ENCODE measurements around the gene INCA1. TPM values are rescaled to one million over a fixed set of nuclear protein-coding genes. Genes with fewer than 3 reads are reported as not detected.

INCA1 gene
- total RNA-seq, 1 donor from 2014 or later, result 0.13 TPM

DNA sequence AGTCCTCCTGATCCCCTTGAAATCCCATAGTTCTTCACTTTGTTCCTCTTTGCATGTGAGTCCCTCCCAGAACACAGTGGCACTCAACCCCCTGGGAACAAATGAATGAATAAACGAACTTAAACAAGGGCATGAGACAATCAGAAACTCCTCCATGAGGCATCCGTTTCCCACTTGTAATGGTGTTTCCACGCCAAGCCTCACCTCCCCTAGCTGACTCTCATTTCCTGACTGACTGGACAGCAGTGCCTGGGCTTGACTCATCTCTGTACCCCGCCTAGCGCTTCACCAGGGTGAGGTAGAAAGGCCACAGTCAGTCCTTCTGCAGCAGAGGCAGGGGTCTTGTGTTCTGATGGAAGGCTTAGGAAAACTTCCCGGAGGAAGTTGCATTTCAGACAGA is 14.6 kb upstream of the INCA1 start:
- peak; percentile 19 for DNase-seq (ENCODE audit: low read depth, low spot score)

DNA sequence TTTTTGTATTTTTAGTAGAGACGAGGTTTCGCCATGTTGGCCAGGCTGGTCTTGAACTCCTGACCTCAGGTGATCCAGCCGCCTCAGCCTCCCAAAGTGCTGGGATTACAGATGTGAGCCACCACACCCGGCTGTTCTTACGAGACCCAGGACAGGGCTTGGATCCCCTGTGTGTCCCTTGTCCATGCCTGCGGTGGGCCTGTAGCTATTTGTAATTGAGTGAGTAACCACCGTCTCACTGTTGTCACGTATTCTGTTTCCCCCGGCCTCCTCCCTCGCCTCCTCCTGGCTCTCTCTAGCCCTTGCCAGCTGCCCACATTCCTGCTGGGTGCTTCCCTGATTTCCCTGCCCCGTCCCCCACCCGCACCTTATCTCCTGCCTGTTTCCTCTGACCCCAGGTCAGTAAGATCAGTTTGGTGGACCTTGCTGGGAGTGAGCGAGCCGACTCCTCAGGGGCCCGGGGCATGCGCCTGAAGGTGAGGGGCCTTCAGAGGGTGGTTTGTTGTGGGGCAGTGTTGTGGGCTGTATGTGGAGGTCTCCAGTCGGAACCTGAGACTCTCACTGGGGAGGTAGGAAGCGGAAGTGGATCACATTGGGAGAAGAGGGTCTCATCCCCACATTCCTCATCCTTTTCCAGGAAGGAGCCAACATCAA is 6.0 kb upstream of the INCA1 start:
- DNase-seq (ENCODE audit: low read depth, low spot score), result no peak

DNA sequence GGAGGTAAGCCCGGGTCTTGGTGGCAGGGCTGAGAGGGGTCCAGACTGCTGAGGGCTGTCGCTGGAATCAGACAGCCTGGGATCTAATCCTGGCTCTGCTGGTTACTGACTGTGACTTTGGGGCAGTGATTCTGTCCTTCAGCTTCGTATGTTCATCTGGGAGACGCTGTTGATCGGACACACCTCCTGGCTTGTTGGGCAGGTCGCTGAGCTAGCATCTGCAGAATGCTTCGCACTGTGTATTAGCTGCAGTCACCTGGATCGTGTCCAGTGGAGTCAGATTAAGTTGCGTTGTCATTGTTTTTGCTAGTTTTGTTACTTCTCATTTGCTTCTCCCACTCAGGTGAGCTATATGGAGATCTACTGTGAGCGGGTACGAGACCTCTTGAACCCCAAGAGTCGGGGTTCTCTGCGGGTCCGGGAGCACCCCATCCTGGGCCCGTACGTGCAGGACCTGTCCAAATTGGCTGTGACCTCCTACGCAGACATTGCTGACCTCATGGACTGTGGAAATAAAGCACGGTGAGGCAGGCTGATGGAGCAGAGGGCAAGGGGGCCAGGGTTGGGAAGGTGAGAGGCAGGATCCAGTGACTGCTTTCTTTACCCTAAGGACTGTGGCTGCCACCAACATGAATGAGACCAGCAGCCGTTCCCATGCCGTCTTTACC is 4.9 kb upstream of the INCA1 start:
- DNase-seq (ENCODE audit: low read depth, low spot score), result no peak

DNA sequence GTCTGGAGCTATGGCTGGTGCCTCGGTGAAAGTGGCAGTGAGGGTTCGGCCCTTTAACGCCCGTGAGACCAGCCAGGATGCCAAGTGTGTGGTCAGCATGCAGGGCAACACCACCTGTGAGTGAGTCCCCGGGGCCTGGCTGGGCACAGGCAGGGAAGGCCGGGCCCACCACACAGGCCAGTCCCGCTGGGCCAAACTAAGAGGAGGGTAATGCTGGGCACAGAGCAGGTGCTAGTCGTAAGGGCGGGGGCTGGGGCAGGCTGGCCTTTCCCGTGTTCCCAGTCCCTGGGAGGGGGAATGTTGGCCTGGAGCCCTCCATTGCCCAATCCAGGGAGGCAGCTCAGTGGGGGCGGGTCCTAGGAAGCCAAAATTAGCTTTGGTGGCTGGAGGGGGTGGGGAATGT is 2.9 kb upstream of the INCA1 start:
- DNase-seq (ENCODE audit: low read depth, low spot score), result no peak

DNA sequence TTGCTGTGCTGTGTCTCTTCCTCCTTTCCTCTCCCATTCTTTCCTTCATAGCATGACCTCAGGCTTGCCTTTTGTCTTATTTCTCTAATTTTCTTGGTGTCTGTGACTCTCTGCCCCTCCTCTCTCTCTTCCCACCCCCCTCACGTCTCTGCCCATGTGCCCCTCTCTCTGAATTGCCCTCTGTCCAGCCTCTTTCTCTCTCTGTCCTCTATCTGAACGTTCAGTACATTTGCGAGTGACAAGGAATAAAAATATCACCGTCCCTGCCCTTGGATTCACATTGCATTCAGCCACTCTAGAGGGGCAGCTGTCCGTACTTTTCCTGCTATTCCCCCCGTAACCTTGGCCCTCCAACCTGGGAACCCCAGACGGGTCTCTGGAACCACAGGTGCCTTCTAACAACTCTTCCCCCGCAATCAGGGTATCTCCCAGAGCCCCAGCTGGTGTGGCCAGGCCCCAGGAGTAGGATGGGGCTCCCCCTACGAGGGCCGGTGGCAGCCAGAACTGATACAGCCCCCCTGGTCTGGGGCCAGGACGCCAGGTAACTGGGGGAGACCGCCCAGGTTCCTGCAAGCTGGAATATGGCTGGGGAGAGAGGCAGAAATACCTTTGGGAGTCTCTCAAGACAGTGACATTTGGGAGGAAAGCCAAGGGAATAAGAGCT is 2.2 kb upstream of the INCA1 start:
- DNase-seq (ENCODE audit: low read depth, low spot score), result no peak

DNA sequence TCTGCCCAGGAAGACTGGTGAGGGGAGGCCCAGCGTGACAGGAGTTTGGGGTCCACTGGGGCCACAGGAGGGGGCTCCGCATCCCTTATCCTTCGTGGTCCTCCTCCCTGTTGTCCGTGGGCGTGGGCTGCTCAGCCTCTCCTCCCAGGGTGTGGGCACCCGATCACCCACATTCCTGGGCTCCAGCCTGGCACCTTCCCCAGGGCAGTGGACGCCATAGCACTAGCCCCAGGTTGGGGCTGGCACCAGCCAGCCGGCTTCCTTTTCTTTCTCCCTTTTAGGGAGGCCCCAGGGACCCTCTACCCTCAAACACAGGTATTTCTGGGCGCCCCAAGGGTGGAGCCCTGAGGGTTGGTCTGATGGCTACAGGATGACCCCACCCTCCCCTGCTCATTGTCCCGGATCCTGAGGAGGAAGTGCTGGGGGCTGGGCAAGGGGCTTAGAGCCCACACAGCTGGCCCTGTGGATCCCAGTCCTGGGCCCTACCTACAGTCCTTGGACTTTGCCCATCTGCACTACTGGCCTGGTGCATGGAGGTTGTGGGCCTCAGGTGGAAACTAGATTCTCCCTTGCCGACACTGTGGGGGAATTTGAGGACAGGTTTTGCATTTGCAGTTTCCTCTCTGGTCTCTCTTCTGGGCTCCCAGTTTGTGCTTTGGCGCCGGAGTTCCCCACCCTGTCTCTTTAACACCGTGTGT is 1.6 kb upstream of the INCA1 start:
- no peak for DNase-seq (ENCODE audit: low read depth, low spot score)

DNA sequence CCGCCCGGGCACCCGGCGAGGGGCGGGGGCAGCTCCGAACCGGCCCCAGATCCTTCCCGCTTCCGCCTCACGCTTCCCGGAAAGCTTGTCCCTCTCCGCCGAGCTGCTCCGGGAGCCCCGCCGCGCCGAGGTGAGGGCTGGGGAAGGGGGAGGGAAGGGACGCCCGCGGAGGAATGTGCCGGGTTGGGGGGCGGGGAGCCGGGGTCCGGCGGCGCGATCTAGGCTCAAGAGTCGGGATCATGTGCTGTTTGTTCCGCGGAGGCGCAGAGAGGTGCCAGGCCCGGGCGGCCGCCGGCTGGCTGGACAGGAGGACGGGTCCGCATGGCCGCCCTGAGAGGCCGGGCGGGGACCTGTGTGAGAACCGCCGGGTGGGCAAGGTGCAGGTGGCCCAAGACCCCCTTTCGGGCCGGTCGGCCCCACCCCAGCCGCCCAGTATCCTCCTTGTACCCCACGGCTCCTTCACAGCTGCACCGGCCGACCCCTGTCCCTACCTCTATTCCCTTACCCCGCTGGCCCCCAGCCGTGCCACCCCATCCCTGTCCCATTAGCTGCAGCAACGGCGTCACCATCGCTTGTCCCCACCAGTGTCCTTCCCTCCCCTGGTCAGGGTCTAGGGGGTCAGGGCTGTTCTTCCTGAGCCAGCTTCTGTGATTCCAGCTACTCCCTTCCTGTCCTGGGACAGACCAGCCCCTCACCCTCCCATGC is 857 bp upstream of the INCA1 start:
- DNase-seq (ENCODE audit: low read depth, low spot score), result no peak

DNA sequence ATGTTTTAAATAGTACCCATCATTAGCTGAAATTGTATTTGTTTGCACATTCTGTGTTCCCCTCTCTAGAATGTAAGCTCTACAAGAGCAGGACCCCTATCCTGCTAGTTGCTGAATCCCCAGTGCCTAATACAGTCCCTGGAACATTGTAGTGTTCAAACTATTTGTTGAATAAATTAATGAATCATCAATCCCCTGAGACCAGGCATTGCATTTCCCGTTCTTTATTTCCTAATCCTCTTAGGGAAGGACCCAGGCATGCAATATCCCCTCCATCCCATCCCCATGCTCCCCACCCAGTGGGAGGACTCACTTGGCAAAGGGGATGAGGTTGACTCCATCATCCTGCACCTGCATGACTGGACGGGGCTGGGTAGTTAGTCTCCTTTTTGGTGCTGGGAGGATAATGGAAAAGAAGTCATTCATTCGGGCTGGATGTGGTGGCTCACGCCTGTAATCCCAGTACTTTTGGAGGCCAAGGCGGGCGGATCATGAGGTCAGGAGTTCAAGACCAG is 3.2 kb downstream of the INCA1 start:
- no peak for DNase-seq (ENCODE audit: low read depth, low spot score)

DNA sequence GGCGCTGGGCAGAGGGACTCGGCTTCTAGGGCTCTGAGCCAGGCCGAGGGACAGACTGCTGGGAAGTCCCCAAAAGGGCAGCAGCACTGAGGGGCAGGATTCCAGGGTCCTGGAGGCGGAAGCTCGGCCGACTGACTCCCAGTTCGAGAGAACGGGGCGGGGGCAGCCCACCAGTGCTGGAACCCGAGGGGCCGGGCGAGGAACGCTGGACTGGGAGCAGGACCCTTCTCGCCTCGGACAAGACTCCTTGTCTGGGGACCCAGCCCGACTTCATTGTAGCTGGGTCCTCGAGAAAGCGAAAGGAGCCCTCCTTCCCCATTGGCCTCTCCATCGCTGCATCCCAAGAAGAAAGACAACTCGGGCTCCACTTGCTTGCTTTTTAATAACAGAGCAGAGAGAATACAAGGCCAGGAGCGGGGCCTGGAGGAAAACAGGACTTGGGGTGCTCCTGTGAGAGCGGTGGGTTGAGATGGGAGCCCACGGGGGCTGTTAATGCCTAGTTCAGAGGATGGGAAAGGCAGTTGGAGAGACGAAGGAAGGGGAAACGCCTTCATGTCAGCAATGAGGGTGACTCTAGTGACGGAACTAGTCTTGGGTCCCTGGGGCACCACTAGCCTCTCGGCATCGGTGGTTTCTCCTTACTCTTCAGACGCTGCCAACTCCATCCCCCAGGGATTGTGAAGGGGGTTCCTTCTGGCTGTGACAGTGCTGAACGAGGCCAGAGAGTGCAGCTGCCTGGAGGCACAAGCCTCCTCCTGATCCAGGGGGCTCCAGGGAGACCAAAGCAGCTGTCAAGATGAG is 9.4 kb downstream of the INCA1 start:
- no peak for DNase-seq (ENCODE audit: low read depth, low spot score)

DNA sequence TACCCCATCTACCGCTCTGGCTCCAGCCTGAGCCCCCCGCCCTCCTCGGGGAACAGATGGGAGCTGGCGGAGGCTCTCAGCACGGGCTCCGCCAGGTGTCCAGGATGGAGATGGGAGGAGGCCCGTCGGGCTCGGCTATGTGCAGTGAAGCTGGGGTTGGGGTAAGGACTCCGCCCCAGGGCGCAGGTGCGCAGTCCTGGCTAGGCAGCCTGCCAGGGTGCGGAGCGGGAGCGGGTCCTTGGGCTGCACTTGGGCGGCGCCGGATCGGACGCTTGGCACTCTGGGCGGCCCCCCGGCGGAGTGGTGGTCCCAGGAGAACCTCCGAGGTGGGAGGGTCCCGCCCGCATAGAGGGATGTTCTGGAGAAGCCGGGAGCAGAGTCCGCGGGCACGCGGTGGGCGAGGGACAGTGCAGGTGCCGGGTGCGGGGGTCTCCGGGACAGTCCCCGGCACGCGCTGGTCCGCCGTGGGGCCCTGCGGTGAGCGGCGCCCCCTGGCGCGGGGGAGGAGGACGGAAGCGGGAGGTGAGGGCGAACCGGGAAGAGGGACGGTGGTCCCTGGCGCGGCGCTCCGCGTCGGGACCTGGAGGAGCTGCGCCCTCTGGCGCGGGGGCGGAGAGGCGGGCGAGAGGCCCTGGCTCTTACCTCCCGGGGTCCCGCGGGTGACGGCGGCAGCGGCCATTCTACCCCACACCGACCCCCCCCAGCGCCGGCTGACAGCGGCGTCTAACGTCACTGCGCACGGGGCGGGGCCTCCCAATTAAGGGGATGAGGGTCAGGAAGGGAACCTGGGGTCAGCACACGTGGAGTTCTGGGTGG is 10.2 kb downstream of the INCA1 start, which contains the start of gene CAMTA2:
TSS of gene CAMTA2 (minus strand) at position 725 of the 816 bp plus-strand sequence. CDS start 1,453 bp downstream, outside the sequence.
- DNase-seq (ENCODE audit: low read depth, low spot score), result no peak

DNA sequence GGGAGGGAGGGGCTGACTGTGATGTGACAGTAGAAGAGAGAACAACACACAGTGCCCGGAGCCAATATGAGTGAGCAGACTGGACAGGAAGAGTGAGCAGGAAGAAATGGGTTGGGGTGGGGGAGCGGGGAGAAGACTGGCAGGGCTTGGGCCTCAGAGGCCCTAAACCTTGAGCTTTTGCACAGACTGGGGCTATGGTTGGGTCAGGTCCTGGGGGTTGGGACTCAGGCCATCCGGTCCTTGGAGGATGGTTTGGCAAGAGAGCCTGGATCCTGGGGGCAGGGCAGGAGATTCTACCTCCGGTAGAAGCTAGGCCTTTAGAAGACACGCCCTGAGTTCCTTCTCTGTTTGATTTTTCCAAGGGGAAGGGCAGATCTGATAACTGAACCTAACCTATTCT is 10.9 kb downstream of the INCA1 start:
- DNase-seq (ENCODE audit: low read depth, low spot score), result no peak

DNA sequence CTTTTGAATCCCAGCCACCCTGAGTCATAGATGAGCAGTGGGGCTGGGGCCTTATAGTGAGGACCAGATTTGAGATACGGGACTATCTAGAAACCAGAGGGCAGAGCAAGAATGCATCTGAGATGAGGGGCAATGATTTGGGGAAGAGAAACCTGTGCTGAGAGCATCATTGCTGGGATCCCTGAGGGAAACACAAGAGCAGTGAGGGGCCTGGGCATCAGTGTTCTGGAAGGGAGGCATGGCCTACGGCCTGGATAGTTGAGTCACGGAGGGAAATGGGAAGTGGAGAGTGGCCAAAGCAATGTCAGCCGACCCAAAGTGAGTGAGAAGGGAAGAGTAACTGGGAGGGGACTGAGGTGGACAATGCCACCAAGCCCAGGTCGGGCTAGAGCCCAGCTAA is 15.0 kb downstream of the INCA1 start:
- no peak for DNase-seq (ENCODE audit: low read depth, low spot score)

DNA sequence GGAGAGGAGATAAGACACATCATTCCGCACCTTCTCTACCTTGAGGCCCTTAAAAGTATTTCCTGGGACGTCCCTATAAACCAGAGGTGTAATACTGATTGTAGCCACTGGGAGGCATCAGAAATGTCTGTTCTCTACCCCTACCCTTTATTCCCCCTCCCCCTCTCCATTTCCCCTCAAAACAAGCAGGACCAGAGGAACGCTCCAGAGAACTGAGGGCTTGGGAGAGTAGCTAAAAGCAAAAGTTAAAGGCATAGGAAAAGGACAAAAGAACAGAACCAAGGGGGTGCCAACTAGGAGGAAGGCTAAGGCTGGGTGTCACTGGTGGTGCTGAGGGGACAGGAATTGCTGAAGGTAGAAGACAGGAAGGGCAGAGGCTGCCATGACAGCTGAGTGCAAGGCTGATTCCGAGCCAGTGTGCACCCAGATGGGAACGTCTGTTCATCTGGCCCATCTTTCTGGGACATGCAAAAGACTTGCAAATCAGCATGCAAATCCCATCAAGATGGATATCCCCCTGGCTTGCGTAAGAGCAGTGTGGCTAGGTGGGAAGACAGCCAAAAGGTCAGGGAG is 16.6 kb downstream of the INCA1 start:
- no peak for DNase-seq (ENCODE audit: low read depth, low spot score)

DNA sequence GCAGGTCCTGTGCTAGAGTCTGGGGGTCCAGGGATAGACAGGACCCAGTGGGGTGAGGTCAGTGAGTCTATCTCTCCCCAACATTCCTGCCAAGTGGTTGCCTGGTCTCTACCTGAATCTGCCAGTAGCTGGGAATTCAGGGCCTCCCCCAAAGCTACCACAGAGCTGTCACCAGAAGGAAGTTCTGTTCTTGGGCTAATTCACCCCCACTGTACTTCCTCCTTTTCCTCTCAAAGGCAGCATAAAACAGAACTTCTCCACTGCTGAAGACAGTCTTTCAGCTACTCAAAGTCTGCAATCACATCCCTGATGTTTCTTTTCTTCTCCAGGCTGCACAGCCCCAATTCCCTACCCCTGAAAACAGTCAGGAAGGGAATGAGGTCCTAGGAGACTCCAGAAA is 18.6 kb downstream of the INCA1 start:
- no peak for DNase-seq (ENCODE audit: low read depth, low spot score)

DNA sequence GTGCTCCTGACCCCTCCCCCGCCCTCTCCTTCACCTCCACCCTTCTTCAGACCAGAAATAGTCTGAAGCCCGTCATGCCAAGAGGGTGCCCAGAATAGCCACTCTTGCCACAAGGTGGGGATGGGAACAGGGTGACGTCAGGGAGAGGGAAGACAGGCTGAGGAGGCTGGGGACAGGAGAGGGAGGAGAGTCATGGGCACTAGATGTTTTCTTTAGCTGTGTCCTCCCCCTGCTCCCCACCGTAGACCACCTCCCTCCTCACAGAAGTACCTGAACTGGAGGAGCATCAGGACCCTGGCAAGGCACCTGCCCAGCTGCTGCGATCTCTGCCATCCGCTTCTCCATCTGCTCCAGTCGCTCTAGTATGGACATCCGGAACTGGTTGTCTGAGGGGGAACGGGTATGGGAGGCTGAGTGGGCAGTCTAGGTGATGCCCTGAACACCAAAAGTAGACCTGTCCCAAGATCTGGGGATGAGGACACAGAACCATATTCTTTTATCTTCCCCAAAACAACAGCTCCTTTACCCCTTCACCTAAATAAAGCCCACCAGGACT is 23.1 kb downstream of the INCA1 start:
- DNase-seq (ENCODE audit: low read depth, low spot score), result no peak

DNA sequence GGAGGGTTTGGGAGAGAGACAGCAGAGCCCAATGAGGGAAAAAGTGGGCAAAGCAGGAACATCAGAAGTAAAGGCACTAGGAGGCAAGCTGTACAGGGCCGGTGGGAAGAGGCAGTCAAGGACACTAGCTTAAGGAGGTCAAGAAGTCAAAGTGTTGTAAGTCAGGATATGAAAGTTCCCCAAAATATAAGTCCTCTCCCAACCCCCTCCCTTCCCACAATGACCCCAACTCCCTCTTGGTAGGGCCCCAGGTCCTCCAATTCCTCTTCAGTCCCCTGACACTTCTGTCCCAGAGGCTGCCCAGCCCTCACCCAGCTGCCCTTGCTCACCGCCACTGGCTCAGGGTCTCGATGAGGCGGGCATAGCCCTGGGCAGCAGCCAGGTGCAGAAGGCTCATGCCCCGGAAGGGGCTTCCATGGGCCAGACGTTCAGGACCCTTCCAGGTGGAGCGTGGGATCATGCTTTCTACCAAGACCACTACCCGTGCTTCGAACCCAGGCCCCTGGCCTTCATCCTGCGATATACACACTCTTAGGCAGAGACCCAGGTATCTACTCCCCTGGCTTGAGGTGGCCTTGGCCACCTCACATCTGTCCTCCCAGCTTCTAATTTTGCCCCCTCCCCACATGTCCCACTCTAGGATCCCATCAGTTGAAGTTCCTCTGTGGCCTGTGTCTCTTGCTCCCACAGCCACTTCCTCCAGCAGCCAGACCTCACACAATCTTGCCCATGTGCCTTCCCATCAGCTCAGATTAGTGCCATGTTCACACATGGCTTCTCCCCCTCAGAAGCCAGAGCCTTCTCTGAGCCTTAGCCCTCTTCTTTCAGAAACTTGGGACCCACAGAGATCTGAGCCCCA is 23.8 kb downstream of the INCA1 start:
- DNase-seq (ENCODE audit: low read depth, low spot score), result no peak

DNA sequence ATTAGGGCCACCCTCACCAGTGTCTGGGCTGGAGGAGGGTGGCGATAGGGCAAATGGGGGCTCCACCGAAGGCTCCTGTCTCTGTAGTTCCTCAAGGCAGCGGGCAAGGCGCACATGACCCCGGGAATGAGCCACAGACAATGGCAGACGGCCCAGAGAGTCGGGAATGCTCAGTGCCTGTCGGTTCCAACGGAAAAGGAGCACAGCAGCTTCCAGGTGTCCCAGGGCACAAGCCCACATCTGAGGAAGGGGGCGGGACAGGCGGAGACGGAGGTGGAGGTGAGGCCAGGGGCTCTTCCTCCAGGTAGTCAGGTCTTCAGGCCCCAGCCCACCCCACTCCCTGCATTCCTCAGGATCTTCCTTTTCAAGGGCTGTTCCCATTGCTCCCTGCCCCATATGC is 24.6 kb downstream of the INCA1 start:
- no peak for DNase-seq (ENCODE audit: low read depth, low spot score)

DNA sequence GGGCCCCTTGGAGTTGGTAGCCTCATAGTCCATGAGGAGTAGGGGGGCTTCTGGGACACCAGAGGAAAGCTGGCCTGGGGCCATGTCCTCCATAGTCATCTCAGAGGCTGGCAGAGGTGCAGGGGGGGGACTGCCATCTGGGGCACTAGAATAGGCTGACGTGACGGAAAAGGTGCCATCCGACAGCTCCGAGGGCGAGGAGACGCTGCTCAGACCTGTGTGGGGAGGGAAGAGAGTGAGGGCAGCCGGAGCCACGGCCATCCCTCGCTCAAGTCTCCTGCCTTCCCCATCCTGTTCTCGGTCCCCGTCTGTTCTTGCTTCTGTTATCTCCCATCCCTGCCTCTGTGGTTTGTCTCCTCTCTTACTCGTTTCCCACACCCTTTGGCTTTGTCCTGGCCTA is 25.0 kb downstream of the INCA1 start:
- DNase-seq (ENCODE audit: low read depth, low spot score), result no peak
